ENCODE data around the gene ARHGAP15. TPM values are rescaled to one million over a fixed set of nuclear protein-coding genes. Genes with fewer than 3 reads are reported as not detected.

Gene ARHGAP15
- total RNA-seq, 1 donor from 2014 or later, result not detected

DNA sequence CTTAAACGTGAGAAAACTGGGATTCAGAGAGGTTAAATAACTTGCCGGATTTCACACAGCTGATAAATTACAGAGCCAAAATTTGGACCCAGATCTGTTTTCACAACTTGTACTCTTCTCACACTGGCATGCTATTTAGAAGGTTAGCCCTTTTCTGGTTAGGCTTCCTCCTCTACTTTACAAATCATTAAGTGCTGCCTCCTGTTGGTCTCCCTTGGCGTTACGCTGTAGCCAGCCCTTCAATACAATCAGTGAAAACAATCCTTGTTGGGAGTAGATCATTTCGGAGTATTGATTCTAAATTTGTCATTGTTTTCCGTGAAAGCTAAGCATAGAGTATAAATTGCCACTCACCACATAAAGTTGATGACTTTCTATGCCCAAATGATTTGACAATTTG, 153.5 kb downstream of the ARHGAP15 start:
- Histone ChIP-seq H3K4me3 (ENCODE audit: low read depth, low read length) (no peak overlapping the region), H3K36me3 (ENCODE audit: control insufficient read depth, insufficient read depth, low read length) (no peaks in the 10 kb centered on the region), H3K27me3 (ENCODE audit: control insufficient read depth, insufficient read depth, low read length) (no peaks in the 10 kb centered on the region)
- TF ChIP-seq, protein P1, sequence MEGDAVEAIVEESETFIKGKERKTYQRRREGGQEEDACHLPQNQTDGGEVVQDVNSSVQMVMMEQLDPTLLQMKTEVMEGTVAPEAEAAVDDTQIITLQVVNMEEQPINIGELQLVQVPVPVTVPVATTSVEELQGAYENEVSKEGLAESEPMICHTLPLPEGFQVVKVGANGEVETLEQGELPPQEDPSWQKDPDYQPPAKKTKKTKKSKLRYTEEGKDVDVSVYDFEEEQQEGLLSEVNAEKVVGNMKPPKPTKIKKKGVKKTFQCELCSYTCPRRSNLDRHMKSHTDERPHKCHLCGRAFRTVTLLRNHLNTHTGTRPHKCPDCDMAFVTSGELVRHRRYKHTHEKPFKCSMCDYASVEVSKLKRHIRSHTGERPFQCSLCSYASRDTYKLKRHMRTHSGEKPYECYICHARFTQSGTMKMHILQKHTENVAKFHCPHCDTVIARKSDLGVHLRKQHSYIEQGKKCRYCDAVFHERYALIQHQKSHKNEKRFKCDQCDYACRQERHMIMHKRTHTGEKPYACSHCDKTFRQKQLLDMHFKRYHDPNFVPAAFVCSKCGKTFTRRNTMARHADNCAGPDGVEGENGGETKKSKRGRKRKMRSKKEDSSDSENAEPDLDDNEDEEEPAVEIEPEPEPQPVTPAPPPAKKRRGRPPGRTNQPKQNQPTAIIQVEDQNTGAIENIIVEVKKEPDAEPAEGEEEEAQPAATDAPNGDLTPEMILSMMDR (IDR thresholded peaks at IDR 0.05; ENCODE audit: insufficient read depth, low read length, poor library complexity, severe bottlenecking), result peak; percentile 9
- no peak for DNase-seq (ENCODE audit: low read depth)

DNA sequence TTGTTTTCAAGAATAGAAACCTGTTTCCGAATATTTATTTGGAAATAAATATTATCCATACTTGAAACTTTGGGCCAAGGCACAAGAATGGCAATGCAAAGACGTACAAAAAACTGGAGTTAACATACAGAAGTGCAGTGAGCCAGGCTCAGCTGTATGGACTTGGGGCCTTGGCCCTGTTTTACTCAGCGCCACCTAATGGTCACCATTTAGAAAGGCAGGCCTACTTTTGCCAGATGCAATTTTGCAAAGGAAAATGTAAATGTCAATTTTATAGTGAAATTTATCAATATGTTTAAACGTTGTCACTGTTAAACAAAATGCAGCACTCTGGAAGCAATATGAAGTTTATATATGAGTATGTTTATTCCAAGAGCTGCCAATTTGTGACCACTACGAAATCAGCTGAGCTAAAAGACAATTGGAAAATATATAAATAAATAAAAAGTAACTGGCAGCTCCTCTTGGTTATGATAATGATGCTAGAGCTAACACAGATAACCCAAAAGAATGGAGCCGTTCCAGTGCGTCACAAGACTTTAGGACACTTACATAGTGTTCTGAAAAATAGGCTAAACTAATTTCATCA, 155.0 kb downstream of the ARHGAP15 start:
- TF ChIP-seq, protein P1 (IDR thresholded peaks at IDR 0.05; ENCODE audit: insufficient read depth, low read length, poor library complexity, severe bottlenecking), result peak; percentile 85
- no peaks in the 10 kb centered on the region for H3K36me3 ChIP-seq (ENCODE audit: control insufficient read depth, insufficient read depth, low read length)
- no peaks in the 10 kb centered on the region for H3K27me3 ChIP-seq (ENCODE audit: control insufficient read depth, insufficient read depth, low read length)
- H3K4me3 ChIP-seq (ENCODE audit: low read depth, low read length), result no peak overlapping the region
- DNase-seq (ENCODE audit: low read depth), result peak; percentile 2

DNA sequence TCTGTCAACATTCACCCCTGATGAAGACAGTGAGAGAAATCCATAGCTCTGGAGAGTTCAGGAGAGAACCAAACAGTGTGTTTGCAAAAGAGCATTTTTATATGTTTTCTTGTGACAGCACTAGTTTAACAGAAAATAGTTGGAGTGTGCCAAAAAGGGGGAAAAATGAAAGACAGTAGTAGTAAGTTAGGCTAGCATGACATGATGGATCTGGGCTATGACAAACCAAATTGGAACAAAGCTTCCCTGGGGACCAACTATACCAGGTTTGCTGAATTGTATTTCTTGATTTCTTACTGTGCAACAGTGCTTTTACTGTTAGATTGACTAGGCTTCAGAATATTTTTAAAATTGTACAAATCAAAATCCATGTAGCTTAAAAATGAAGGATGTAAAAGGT, 159.8 kb downstream of the ARHGAP15 start:
- DNase-seq (ENCODE audit: low read depth), result no peak
- Histone ChIP-seq H3K27me3 (ENCODE audit: control insufficient read depth, insufficient read depth, low read length) (no peaks in the 10 kb centered on the region), H3K36me3 (ENCODE audit: control insufficient read depth, insufficient read depth, low read length) (no peaks in the 10 kb centered on the region), H3K4me3 (ENCODE audit: low read depth, low read length) (no peak overlapping the region)
- TF ChIP-seq, protein P1 (IDR thresholded peaks at IDR 0.05; ENCODE audit: insufficient read depth, low read length, poor library complexity, severe bottlenecking), result no peak

DNA sequence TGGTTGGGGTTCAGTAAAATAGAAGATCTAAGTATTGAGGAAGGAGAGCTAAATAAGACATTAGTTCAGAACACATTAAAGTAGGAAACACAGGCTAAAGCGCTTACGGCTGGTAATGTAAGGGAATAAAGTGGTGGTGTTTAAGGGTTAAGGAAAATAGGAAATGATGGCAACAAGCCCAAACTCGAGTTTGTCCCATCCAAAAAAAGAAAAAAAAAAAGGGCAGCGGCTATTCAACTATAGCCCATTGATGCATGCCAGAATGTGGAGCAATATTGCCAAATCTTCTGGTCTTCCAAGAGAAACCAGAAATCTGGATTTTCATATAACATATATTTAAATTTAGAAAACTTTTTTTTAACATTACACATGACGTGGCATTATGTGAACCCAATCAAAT, 161.0 kb downstream of the ARHGAP15 start:
- DNase-seq (ENCODE audit: low read depth), result no peak
- no peak overlapping the region for H3K4me3 ChIP-seq (ENCODE audit: low read depth, low read length)
- no peaks in the 10 kb centered on the region for H3K36me3 ChIP-seq (ENCODE audit: control insufficient read depth, insufficient read depth, low read length)
- TF ChIP-seq, protein P1 (IDR thresholded peaks at IDR 0.05; ENCODE audit: insufficient read depth, low read length, poor library complexity, severe bottlenecking), result no peak
- no peaks in the 10 kb centered on the region for H3K27me3 ChIP-seq (ENCODE audit: control insufficient read depth, insufficient read depth, low read length)

DNA sequence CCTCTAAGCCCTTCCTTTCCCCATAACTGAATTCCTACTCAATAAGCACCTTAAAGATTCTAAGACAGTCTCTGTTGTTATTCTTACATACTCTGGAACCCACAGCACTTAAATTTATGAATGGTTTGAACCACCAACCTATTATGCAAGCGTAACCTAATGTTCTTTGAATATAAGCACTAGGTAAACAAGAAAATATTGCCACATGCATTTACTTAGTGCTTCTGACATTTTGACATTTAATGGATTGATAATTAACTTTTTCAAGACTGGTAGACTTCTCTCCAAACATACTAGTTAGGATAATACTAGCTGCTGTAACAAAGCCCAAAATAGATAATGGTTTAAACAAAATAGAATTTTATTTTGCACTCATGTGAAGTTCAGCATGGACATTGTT, 164.8 kb downstream of the ARHGAP15 start:
- H3K27me3 ChIP-seq (ENCODE audit: control insufficient read depth, insufficient read depth, low read length), result no peaks in the 10 kb centered on the region
- no peaks in the 10 kb centered on the region for H3K36me3 ChIP-seq (ENCODE audit: control insufficient read depth, insufficient read depth, low read length)
- TF ChIP-seq, protein P1 (IDR thresholded peaks at IDR 0.05; ENCODE audit: insufficient read depth, low read length, poor library complexity, severe bottlenecking), result no peak
- H3K4me3 ChIP-seq (ENCODE audit: low read depth, low read length), result no peak overlapping the region
- DNase-seq (ENCODE audit: low read depth), result no peak

DNA sequence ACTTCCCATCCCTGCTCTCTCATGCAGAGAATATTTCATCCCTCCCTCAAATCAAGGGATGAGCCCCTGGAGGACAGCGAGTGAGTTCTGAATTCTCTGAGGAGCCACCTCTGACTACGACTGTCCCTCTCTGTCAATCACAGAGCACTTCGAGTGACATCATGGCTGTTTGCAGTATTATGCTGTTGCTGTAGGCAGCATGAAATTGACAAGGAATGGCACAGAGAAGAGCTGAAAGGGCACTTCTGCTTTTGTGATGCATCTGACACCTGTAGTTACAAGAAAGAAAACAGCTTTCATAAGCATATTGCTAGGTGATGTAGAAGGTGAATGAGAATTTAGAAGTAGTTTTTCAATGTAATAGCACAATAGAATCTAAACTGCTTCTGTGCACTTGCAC, 166.9 kb downstream of the ARHGAP15 start:
- TF ChIP-seq, protein P1 (IDR thresholded peaks at IDR 0.05; ENCODE audit: insufficient read depth, low read length, poor library complexity, severe bottlenecking), result no peak
- Histone ChIP-seq H3K4me3 (ENCODE audit: low read depth, low read length) (no peak overlapping the region), H3K27me3 (ENCODE audit: control insufficient read depth, insufficient read depth, low read length) (no peaks in the 10 kb centered on the region), H3K36me3 (ENCODE audit: control insufficient read depth, insufficient read depth, low read length) (no peaks in the 10 kb centered on the region)
- no peak for DNase-seq (ENCODE audit: low read depth)

Data from kidney epithelial cell (primary cell).